Nephron progenitor cell (in vitro differentiated cells): Measurements from ENCODE around the gene RAPGEF1.

Experiments used
- DNase-seq: peaks from one replicate; pipeline ENCODE4 v3.0.0; 2021
- H3K27ac Mint-ChIP-seq: 2 replicates; pipeline ENCODE4 v1.8.0; 2021; ENCODE audit warnings: mild to moderate bottlenecking, moderate library complexity, mixed read lengths
- H3K27me3 Mint-ChIP-seq: 2 replicates; pipeline ENCODE4 v1.8.0; 2021; ENCODE audit warnings: mild to moderate bottlenecking, low read depth, mixed read lengths; ENCODE audit not compliant: poor library complexity
- H3K36me3 Mint-ChIP-seq: 2 replicates; pipeline ENCODE4 v1.8.0; 2021; ENCODE audit warnings: low read depth, mixed read lengths
- H3K4me1 Mint-ChIP-seq: 2 replicates; pipeline ENCODE4 v1.8.0; 2021; ENCODE audit warnings: mixed read lengths
- H3K4me3 Mint-ChIP-seq: 2 replicates; pipeline ENCODE4 v1.8.0; 2021; ENCODE audit warnings: mild to moderate bottlenecking, moderate library complexity, mixed read lengths
- H3K9me3 Mint-ChIP-seq: 2 replicates; pipeline ENCODE4 v1.8.0; 2021; ENCODE audit warnings: mild to moderate bottlenecking, moderate library complexity, mixed read lengths
- TF ChIP-seq, protein P1 (sequence below): fragments of 200-600 bp; sonication (generic); IDR thresholded peaks from 2 replicates; pipeline ENCODE4 v1.5.0; 2021; ENCODE audit warnings: antibody characterized with exemption

Gene RAPGEF1

DNA sequence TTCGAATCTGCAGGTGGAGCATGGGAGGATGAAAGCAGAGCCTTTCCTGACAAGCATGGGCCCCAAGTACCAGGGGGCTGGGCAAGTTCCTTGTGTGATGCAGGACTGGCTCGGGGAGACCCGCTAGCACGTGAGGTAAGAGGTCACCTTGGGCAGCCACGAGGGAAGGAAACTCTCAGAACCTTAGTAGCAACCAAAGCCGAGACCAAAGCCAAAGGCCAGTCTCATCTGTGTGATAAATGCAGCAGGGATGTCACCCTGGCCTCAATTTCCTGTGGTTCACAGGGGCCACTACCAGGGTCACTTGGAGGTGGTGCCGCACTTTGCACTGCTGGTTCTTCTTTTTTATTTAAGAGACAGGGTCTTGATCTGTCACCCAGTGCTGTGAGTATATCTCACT is 155.0 kb downstream of the RAPGEF1 start:
- no peak for DNase-seq
- TF ChIP-seq, protein P1, sequence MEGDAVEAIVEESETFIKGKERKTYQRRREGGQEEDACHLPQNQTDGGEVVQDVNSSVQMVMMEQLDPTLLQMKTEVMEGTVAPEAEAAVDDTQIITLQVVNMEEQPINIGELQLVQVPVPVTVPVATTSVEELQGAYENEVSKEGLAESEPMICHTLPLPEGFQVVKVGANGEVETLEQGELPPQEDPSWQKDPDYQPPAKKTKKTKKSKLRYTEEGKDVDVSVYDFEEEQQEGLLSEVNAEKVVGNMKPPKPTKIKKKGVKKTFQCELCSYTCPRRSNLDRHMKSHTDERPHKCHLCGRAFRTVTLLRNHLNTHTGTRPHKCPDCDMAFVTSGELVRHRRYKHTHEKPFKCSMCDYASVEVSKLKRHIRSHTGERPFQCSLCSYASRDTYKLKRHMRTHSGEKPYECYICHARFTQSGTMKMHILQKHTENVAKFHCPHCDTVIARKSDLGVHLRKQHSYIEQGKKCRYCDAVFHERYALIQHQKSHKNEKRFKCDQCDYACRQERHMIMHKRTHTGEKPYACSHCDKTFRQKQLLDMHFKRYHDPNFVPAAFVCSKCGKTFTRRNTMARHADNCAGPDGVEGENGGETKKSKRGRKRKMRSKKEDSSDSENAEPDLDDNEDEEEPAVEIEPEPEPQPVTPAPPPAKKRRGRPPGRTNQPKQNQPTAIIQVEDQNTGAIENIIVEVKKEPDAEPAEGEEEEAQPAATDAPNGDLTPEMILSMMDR = no peak
- H3K9me3 Mint-ChIP-seq = peaks cover 7% of the 10 kb centered on the region
- H3K27me3 Mint-ChIP-seq = peaks cover 2% of the 10 kb centered on the region
- H3K4me1 Mint-ChIP-seq = peaks cover 18% of the 10 kb centered on the region
- peaks cover 43% of the 10 kb centered on the region for H3K36me3 Mint-ChIP-seq
- no peak overlapping the region for H3K27ac Mint-ChIP-seq
- H3K4me3 Mint-ChIP-seq = no peak overlapping the region

DNA sequence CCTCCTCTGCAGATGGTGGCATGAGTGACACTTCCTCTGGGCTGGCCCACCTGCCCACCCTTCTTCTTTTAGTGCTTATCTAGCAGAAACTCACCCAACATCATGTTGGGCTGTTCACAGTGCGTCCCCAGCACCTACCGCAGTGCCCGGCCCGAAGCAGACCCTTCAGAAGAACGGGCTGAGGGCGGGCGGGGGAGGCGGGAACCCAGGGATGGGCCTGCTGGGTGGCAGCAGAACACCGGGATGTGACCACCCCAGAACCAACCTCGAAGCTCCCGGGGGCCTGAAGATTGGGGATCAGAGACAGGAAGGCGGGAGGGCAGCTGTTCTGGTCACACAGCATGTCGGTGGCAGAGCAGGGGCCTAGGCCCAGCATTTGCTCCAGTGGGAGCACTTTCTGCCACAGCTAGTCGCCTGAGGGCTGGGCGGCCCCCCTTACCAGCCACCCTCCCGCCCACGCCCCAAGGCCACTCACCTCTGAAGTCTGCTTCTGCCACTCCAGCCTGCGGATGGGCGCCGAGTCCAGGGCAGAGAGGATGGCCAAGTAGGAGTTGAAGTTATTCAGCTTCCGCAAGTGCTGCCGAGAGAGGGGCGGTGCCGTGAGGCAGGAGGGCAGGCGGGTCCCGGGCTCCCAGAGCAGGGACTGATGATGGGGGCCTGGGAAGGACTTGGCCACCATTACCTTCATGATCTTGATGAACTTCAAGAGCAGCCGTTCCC is 155.9 kb downstream of the RAPGEF1 start:
- no peak overlapping the region for H3K4me3 Mint-ChIP-seq
- H3K36me3 Mint-ChIP-seq = peaks cover 48% of the 10 kb centered on the region
- H3K27ac Mint-ChIP-seq = no peak overlapping the region
- TF ChIP-seq, protein P1 = no peak
- peaks cover 7% of the 10 kb centered on the region for H3K9me3 Mint-ChIP-seq
- peaks cover 25% of the 10 kb centered on the region for H3K4me1 Mint-ChIP-seq
- H3K27me3 Mint-ChIP-seq = peaks cover 2% of the 10 kb centered on the region
- DNase-seq = no peak

DNA sequence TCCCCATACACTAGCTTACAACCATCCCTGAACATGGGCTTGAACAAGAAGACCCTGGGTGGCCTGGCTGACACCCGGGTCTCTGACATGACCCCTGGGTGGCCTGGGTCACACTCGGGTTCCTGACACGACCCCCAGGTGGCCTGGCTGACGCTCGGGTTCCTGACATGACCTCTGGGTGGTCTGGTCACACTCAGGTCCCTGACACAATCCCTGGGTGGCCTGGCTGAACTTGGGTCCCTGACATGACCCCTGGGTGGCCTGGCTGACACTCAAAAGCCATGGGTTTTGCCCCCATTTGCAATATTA is 156.6 kb downstream of the RAPGEF1 start:
- Mint-ChIP-seq H3K27ac (no peak overlapping the region), H3K36me3 (peaks cover 48% of the 10 kb centered on the region), H3K4me1 (peaks cover 31% of the 10 kb centered on the region), H3K4me3 (no peak overlapping the region), H3K27me3 (peaks cover 2% of the 10 kb centered on the region), H3K9me3 (peaks cover 7% of the 10 kb centered on the region)
- DNase-seq = no peak
- TF ChIP-seq, protein P1 = no peak

DNA sequence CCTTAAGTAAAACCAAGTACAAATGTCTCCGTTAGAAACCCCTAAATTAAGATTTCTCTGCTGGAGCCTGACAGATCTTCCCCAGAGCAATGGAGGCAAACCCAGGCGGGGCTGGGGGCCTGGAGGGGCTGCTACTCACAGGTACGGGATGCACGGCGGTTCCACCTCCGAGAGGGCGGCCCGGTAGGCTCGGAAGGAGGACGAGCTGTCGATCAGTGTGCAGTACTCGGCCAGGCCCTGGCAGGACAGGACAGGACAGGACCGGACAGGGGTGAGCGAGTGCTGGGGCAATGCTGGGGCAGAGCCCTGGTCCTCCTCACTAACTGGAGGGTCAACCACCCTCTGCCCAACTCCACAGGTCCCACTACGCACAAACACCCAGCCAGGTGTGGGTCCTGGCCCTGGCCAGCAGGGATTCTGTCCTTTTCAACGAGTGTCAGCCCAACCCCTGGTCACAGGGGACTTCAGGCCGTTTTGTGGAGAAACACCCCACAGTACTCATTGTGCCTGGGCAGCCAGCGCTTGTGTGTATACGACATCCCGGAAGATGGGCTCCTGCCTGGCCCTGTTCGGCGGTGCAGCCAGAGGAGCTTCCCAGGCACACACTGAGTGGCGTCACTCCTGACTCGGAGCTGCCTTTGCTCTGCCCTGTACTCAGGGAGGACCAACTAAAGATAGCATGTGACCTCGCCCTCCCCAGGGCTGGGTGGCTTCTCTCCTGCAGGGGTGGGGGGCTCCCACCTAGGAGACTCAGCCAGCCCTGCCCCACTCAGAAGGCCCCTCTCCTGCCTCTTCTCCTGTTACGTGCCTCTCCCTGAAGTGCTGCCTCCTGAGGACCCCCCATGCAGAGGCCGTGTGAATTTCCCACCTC is 157.2 kb downstream of the RAPGEF1 start:
- Mint-ChIP-seq H3K9me3 (peaks cover 7% of the 10 kb centered on the region), H3K27me3 (peaks cover 2% of the 10 kb centered on the region), H3K4me3 (no peak overlapping the region), H3K36me3 (peaks cover 42% of the 10 kb centered on the region), H3K27ac (no peak overlapping the region), H3K4me1 (peaks cover 36% of the 10 kb centered on the region)
- no peak for DNase-seq
- TF ChIP-seq, protein P1 = no peak

DNA sequence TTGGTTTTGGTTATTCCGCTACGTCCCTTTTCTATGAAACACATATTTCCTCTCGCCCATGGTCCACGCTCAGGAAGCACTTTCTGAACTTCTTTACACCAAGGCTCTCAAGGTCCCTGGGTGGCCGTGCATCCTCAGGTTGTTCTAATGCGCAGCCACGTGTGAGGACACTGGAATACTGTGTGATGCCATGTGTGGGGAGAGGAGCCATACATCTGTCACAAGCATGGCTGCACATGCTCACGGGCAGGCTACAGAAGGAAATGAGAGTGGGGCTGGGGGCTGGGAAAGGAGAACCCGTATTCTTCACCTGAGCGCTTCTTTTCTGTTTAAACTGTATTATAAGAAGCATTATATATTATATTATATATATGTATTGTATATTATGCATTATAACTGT is 157.8 kb downstream of the RAPGEF1 start:
- H3K4me3 Mint-ChIP-seq = no peak overlapping the region
- no peak overlapping the region for H3K27ac Mint-ChIP-seq
- H3K36me3 Mint-ChIP-seq = peaks cover 36% of the 10 kb centered on the region
- no peak for DNase-seq
- peaks cover 2% of the 10 kb centered on the region for H3K9me3 Mint-ChIP-seq
- H3K27me3 Mint-ChIP-seq = peaks cover 2% of the 10 kb centered on the region
- H3K4me1 Mint-ChIP-seq = peaks cover 43% of the 10 kb centered on the region
- TF ChIP-seq, protein P1 = no peak
